HEK293 (cell line): ENCODE results near the gene STC2.

ENCODE experiments used
- CTCF ChIA-PET: fragments of 350-600 bp; formaldehyde crosslinking; extraction: SDS; loops from one replicate; lab custom pipeline; 2021; ENCODE audit warnings: antibody characterized with exemption; lab: Yijun Ruan, JAX
- POLR2A ChIA-PET: fragments of 300-600 bp; formaldehyde crosslinking; extraction: SDS; loops from one replicate; lab custom pipeline; 2020; ENCODE audit warnings: antibody characterized with exemption, inconsistent platforms; lab: Yijun Ruan, JAX
- H3K27ac ChIP-seq: fragments of 200-500 bp; sonication (Bioruptor generic); 2 replicates; pipeline ENCODE4 v1.5.1; 2014; ENCODE audit warnings: low read depth, low read length, control low read depth, inconsistent platforms; ENCODE audit errors: extremely low read depth
- H3K36me3 ChIP-seq, 2 experiments: fragments of 200-500 bp in 1 of 2; sonication (Bioruptor generic) in 1 of 2; 1 replicate in 1 of 2; 2 replicates in 1 of 2; pipeline ENCODE4 v1.5.1; 2014 to 2017; ENCODE audit warnings: inconsistent platforms in 2 of 2, low read length in 2 of 2; ENCODE audit not compliant: control insufficient read depth in 2 of 2, insufficient read depth in 1 of 2
- H3K4me1 ChIP-seq: fragments of 200-500 bp; sonication (Bioruptor generic); 2 replicates; pipeline ENCODE4 v1.5.1; 2014; ENCODE audit warnings: mild to moderate bottlenecking, low read length, inconsistent platforms; ENCODE audit not compliant: control insufficient read depth, insufficient read depth
- H3K4me3 ChIP-seq: 2 replicates; pipeline ENCODE4 v1.5.1; 2011; ENCODE audit warnings: low read depth, mild to moderate bottlenecking, control low read depth, low read length, moderate library complexity
- H3K9me3 ChIP-seq: fragments of 200-500 bp; sonication (Bioruptor generic); 2 replicates; pipeline ENCODE4 v1.5.1; 2014; ENCODE audit warnings: low read depth, low read length, inconsistent platforms; ENCODE audit not compliant: control insufficient read depth, insufficient read depth
- GLI2 ChIP-seq: fragments of 450-650 bp; formaldehyde crosslinking; IDR thresholded peaks from 2 replicates; pipeline ENCODE4; 2017; ENCODE audit warnings: missing biosample characterization, missing genetic modification characterization, low read depth, borderline replicate concordance
- HOXA7 ChIP-seq: sonication (generic); formaldehyde crosslinking; IDR thresholded peaks from 2 replicates; pipeline ENCODE4 v1.8.1; 2022; ENCODE audit warnings: missing genetic modification reagents, borderline replicate concordance
- ZFHX2 ChIP-seq: fragments of 450-650 bp; formaldehyde crosslinking; conservative IDR thresholded peaks from 2 replicates; pipeline ENCODE4 v1.5.1; 2016; ENCODE audit warnings: missing biosample characterization, missing genetic modification characterization
- ZNF416 ChIP-seq: fragments of 450-650 bp; formaldehyde crosslinking; IDR thresholded peaks from 2 replicates; pipeline ENCODE4 v1.5.1; 2016; ENCODE audit warnings: missing biosample characterization, missing genetic modification characterization
- ZNF433 ChIP-seq: fragments of 450-650 bp; formaldehyde crosslinking; IDR thresholded peaks from 2 replicates; pipeline ENCODE4 v1.5.1; 2016; ENCODE audit warnings: missing biosample characterization, missing genetic modification characterization, low read depth
- TF ChIP-seq, protein P1 (sequence below): fragments of 450-650 bp; formaldehyde crosslinking; IDR thresholded peaks from 2 replicates; pipeline ENCODE4 v1.5.1; 2016; ENCODE audit warnings: missing biosample characterization, missing genetic modification characterization

Gene STC2

DNA sequence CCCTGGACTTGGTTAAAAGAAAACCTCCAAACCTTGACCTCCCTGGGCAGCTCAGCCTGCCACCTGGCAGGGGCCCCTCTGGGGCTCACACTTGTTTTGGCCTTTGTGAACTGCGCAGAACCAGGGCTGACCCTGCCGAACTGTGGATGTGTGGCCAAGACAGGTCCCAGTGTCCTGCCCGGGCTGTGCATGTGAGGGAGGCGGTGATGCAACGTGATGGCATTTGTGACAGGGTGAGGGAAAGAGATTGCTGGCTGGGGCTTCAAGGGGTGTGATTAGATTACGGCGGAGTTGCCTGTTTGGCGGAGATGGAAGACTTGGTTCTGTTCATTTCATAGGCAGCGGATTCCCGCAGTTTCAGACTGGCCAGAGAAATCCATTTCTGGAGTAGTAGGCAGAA is 62.8 kb downstream of the STC2 start:
- H3K4me1 ChIP-seq: no peaks in the 10 kb centered on the region

More for the DNA sequence above, 62.8 kb downstream of the STC2 start:
- no peaks in the 10 kb centered on the region for H3K9me3 ChIP-seq
- TF ChIP-seq, protein P1, sequence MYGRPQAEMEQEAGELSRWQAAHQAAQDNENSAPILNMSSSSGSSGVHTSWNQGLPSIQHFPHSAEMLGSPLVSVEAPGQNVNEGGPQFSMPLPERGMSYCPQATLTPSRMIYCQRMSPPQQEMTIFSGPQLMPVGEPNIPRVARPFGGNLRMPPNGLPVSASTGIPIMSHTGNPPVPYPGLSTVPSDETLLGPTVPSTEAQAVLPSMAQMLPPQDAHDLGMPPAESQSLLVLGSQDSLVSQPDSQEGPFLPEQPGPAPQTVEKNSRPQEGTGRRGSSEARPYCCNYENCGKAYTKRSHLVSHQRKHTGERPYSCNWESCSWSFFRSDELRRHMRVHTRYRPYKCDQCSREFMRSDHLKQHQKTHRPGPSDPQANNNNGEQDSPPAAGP (tag by site-specific recombination): no peak
- no peak for TF ChIP-seq GLI2
- no peak for TF ChIP-seq HOXA7 (CRISPR knock-in tag)
- no peak for TF ChIP-seq ZNF433 (tag by site-specific recombination)
- no peak for TF ChIP-seq ZNF416
- no peak for TF ChIP-seq ZFHX2 (tag by site-specific recombination)
- TF ChIP-seq, all 188 proteins: peak for 0
- POLR2A ChIA-PET: no interaction called here
- no peaks in the 10 kb centered on the region for H3K36me3 ChIP-seq
- H3K27ac ChIP-seq: no peak overlapping the region
- CTCF ChIA-PET: interaction anchor here (0.6 to 1.8 kb wide), 3 partner anchors 15 to 334 kb away, joined by 3 to 5 read pairs (median 4); no protein-coding TSS in a partner anchor
- H3K4me3 ChIP-seq: no peak overlapping the region
